SU-DHL-6 (cell line): Measurements from ENCODE around the gene EIF1.

Experiments
- H2AFZ ChIP-seq: fragments of 200-600 bp; sonication (generic); 2 replicates; pipeline ENCODE4 v1.6.1; 2014; ENCODE audit warnings: low read depth, mild to moderate bottlenecking, moderate library complexity, mixed read lengths, antibody characterized with exemption, low read length; ENCODE audit not compliant: severe bottlenecking
- H3F3A ChIP-seq: fragments of 200-600 bp; shearing (Covaris generic); 2 replicates; pipeline ENCODE4 v1.6.0; 2016; ENCODE audit warnings: antibody characterized with exemption, mild to moderate bottlenecking; ENCODE audit not compliant: insufficient read depth
- H3K27ac ChIP-seq: fragments of 200-600 bp; sonication (generic); 2 replicates; pipeline ENCODE4 v1.5.1; 2016; ENCODE audit warnings: low read depth, mild to moderate bottlenecking, low read length, moderate library complexity, mixed read lengths
- H3K27me3 ChIP-seq: fragments of 200-600 bp; sonication (generic), shearing (Covaris generic); 2 replicates; pipeline ENCODE4 v1.6.0; 2014; ENCODE audit warnings: mild to moderate bottlenecking, low read length
- H3K36me3 ChIP-seq: fragments of 200-600 bp; sonication (generic); 2 replicates; pipeline ENCODE4 v1.6.1; 2014; ENCODE audit warnings: mild to moderate bottlenecking, low read length, mixed read lengths
- H3K4me2 ChIP-seq: fragments of 300-600, 200-600 bp; shearing (Covaris generic), sonication (generic); 2 replicates; pipeline ENCODE4 v1.6.0; 2014; ENCODE audit warnings: low read length, low read depth, mild to moderate bottlenecking; ENCODE audit not compliant: poor library complexity, severe bottlenecking
- H3K4me3 ChIP-seq: fragments of 200-600 bp; sonication (generic); 2 replicates; pipeline ENCODE4 v1.5.1; 2014; ENCODE audit warnings: antibody characterized with exemption, low read length, mild to moderate bottlenecking, mixed read lengths; ENCODE audit not compliant: insufficient read depth, poor library complexity, severe bottlenecking
- H3K79me2 ChIP-seq: fragments of 200-600 bp; sonication (generic); 2 replicates; pipeline ENCODE4 v1.6.1; 2014; ENCODE audit warnings: mild to moderate bottlenecking, low read length, moderate library complexity; ENCODE audit not compliant: insufficient read depth
- H3K9ac ChIP-seq: fragments of 200-600 bp; sonication (generic); 2 replicates; pipeline ENCODE4 v1.7.0; 2014; ENCODE audit warnings: mild to moderate bottlenecking, low read length
- H3K9me2 ChIP-seq: fragments of 200-600 bp; sonication (generic); replicated peaks from 2 replicates; pipeline ENCODE4 v1.6.1; 2014; ENCODE audit warnings: low read length; ENCODE audit not compliant: insufficient read depth
- H3K9me3 ChIP-seq: fragments of 200-600 bp; sonication (generic); 2 replicates; pipeline ENCODE4 v1.6.1; 2014; ENCODE audit warnings: low read length, mixed read lengths; ENCODE audit not compliant: insufficient read depth
- H4K20me1 ChIP-seq: fragments of 200-600 bp; sonication (generic); 2 replicates; pipeline ENCODE4 v1.6.1; 2014; ENCODE audit warnings: low read depth, mild to moderate bottlenecking, antibody characterized with exemption, low read length, moderate library complexity, mixed read lengths
- CTCF ChIP-seq: fragments of 200-600 bp; sonication (generic); IDR thresholded peaks from one replicate; pipeline ENCODE4 v1.5.1; 2017; ENCODE audit warnings: antibody characterized with exemption, mild to moderate bottlenecking, low read length, moderate library complexity; ENCODE audit not compliant: insufficient read depth, poor library complexity, severe bottlenecking
- EZH2phosphoT487 ChIP-seq: fragments of 200-600 bp; sonication (generic), shearing (Covaris generic); conservative IDR thresholded peaks from 2 replicates; pipeline ENCODE4 v1.6.1; 2018; ENCODE audit warnings: mild to moderate bottlenecking, antibody characterized with exemption, low read length, moderate library complexity, mixed read lengths

The EIF1 gene

GRCh38 chr17:41738801-41739112, 50.1 kb downstream of the EIF1 start:
- H3K27ac ChIP-seq = no peak overlapping the region

GRCh38 chr17:41739661-41740352, 51.1 kb downstream of the EIF1 start:
- no peak overlapping the region for H3K4me2 ChIP-seq

More at GRCh38 chr17:41738801-41739112, 50.1 kb downstream of the EIF1 start:
- no peak overlapping the region for H3K4me3 ChIP-seq
- H2AFZ ChIP-seq = peak overlapping the region; percentile 89
- no peaks in the 10 kb centered on the region for H3K9me3 ChIP-seq
- H3F3A ChIP-seq = no peaks in the 10 kb centered on the region
- H4K20me1 ChIP-seq = no peaks in the 10 kb centered on the region
- no peak overlapping the region for H3K9ac ChIP-seq
- no peaks in the 10 kb centered on the region for H3K9me2 ChIP-seq
- H3K79me2 ChIP-seq = no peaks in the 10 kb centered on the region
- H3K36me3 ChIP-seq = no peaks in the 10 kb centered on the region
- no peaks in the 10 kb centered on the region for H3K27me3 ChIP-seq
- H3K4me2 ChIP-seq = no peak overlapping the region
- TF ChIP-seq EZH2phosphoT487 (no peak), CTCF (no peak)

GRCh38 chr17:41740506-41740905, 51.8 kb downstream of the EIF1 start:
- Histone ChIP-seq H3K9me2 (no peaks in the 10 kb centered on the region), H3K4me2 (no peak overlapping the region), H3K9ac (no peak overlapping the region), H3K27ac (no peak overlapping the region), H2AFZ (no peak overlapping the region), H3F3A (no peaks in the 10 kb centered on the region), H4K20me1 (no peaks in the 10 kb centered on the region), H3K36me3 (no peaks in the 10 kb centered on the region), H3K4me3 (no peak overlapping the region), H3K79me2 (no peaks in the 10 kb centered on the region), H3K9me3 (no peaks in the 10 kb centered on the region), H3K27me3 (no peaks in the 10 kb centered on the region)
- TF ChIP-seq CTCF = no peak
- no peak for TF ChIP-seq EZH2phosphoT487

More at GRCh38 chr17:41739661-41740352, 51.1 kb downstream of the EIF1 start:
- Histone ChIP-seq H3F3A (no peaks in the 10 kb centered on the region), H3K27me3 (no peaks in the 10 kb centered on the region), H3K27ac (no peak overlapping the region), H3K79me2 (no peaks in the 10 kb centered on the region), H3K9me2 (no peaks in the 10 kb centered on the region), H3K9ac (no peak overlapping the region), H3K4me3 (no peak overlapping the region), H3K9me3 (no peaks in the 10 kb centered on the region), H4K20me1 (no peaks in the 10 kb centered on the region), H3K36me3 (no peaks in the 10 kb centered on the region), H2AFZ (no peak overlapping the region)
- TF ChIP-seq EZH2phosphoT487 (no peak), CTCF (no peak)
